Neutrophil (primary cell): ENCODE data around the gene SDSL.

ENCODE experiments used
- H3K27ac ChIP-seq: fragments of 200-600 bp; sonication (generic); 2 replicates; pipeline ENCODE4 v1.5.1; 2016; ENCODE audit warnings: mild to moderate bottlenecking, moderate library complexity
- H3K27me3 ChIP-seq: fragments of 200-600 bp; sonication (generic); 2 replicates; pipeline ENCODE4 v1.6.0; 2016; ENCODE audit warnings: mild to moderate bottlenecking
- H3K36me3 ChIP-seq: fragments of 200-600 bp; sonication (generic); 2 replicates; pipeline ENCODE4 v1.5.1; 2017
- H3K4me1 ChIP-seq, 2 experiments: fragments of 200-600 bp in 1 of 2; sonication (generic) in 1 of 2; 1 replicate in 1 of 2; 2 replicates in 1 of 2; pipeline versions ENCODE4 v1.5.1 to v1.6.1; 2013 to 2016; ENCODE audit warnings: low read depth in 1 of 2, low read length in 1 of 2, mild to moderate bottlenecking in 1 of 2, moderate library complexity in 1 of 2; ENCODE audit not compliant: control insufficient read depth in 1 of 2, insufficient read depth in 1 of 2
- H3K4me3 ChIP-seq, 2 experiments: fragments of 200-600 bp in 1 of 2; sonication (generic) in 1 of 2; 1 replicate in 1 of 2; 2 replicates in 1 of 2; pipeline ENCODE4 v1.5.1; 2013 to 2016; ENCODE audit warnings: low read depth in 1 of 2, low read length in 1 of 2, mild to moderate bottlenecking in 1 of 2, moderate library complexity in 1 of 2
- H3K9me3 ChIP-seq: fragments of 200-600 bp; sonication (generic); 2 replicates; pipeline ENCODE4 v1.5.1; 2016
- CTCF ChIP-seq: fragments of 200-600 bp; sonication (generic); IDR thresholded peaks from 2 replicates; pipeline ENCODE4 v1.5.1; 2016; ENCODE audit warnings: antibody characterized with exemption

SDSL gene

GRCh38 chr12:113435367-113435766 is 13.2 kb downstream of the SDSL start:
- no peak for TF ChIP-seq CTCF
- Histone ChIP-seq H3K4me3 (no peak overlapping the region), H3K9me3 (no peaks in the 10 kb centered on the region), H3K27me3 (peaks cover 7% of the 10 kb centered on the region), H3K36me3 (no peaks in the 10 kb centered on the region), H3K27ac (no peak overlapping the region), H3K4me1 (no peaks in the 10 kb centered on the region)

- H3K27ac ChIP-seq = no peak overlapping the region
- H3K4me3 ChIP-seq = no peak overlapping the region
- H3K4me1 ChIP-seq = no peaks in the 10 kb centered on the region
- TF ChIP-seq CTCF = no peak
- peaks cover 7% of the 10 kb centered on the region for H3K27me3 ChIP-seq
- H3K9me3 ChIP-seq = no peaks in the 10 kb centered on the region
- H3K36me3 ChIP-seq = no peaks in the 10 kb centered on the region
Observed at GRCh38 chr12:113436586-113436985, 14.4 kb downstream of the SDSL start.

- Histone ChIP-seq H3K27me3 (peaks cover 7% of the 10 kb centered on the region), H3K36me3 (no peaks in the 10 kb centered on the region), H3K27ac (no peak overlapping the region), H3K9me3 (no peaks in the 10 kb centered on the region), H3K4me3 (no peak overlapping the region), H3K4me1 (no peaks in the 10 kb centered on the region)
- no peak for TF ChIP-seq CTCF
Observed at GRCh38 chr12:113436993-113437728, 15.0 kb downstream of the SDSL start.

- Histone ChIP-seq H3K4me3 (no peak overlapping the region), H3K4me1 (no peaks in the 10 kb centered on the region), H3K27me3 (peaks cover 11% of the 10 kb centered on the region), H3K27ac (no peak overlapping the region), H3K9me3 (no peaks in the 10 kb centered on the region), H3K36me3 (no peaks in the 10 kb centered on the region)
- TF ChIP-seq CTCF = no peak
Observed at GRCh38 chr12:113437729-113438100, 15.5 kb downstream of the SDSL start.

- peaks cover 17% of the 10 kb centered on the region for H3K27me3 ChIP-seq
- no peaks in the 10 kb centered on the region for H3K4me1 ChIP-seq
- no peaks in the 10 kb centered on the region for H3K9me3 ChIP-seq
- H3K36me3 ChIP-seq = no peaks in the 10 kb centered on the region
- no peak overlapping the region for H3K4me3 ChIP-seq
- no peak for TF ChIP-seq CTCF
- no peak overlapping the region for H3K27ac ChIP-seq
Observed at GRCh38 chr12:113438523-113439300, 16.5 kb downstream of the SDSL start.
